Esophagus muscularis mucosa (tissue), 3 donors: ENCODE measurements around the gene PHF2.

Source experiments
- CTCF ChIP-seq, 3 experiments: fragments of 200-600 bp in 2 of 3; fragments of 450-650 bp in 1 of 3; sonication (generic) in 2 of 3; IDR thresholded peaks; one replicate each; pipeline ENCODE4 v1.5.1; 2017 to 2019; ENCODE audit warnings: antibody characterized with exemption in 3 of 3, mild to moderate bottlenecking in 2 of 3, moderate library complexity in 1 of 3
- POLR2A ChIP-seq: fragments of 450-650 bp; IDR thresholded peaks from one replicate; pipeline ENCODE4 v1.6.1; 2017; ENCODE audit warnings: antibody characterized with exemption, moderate library complexity, mild to moderate bottlenecking, low read depth
- POLR2AphosphoS5 ChIP-seq, 2 donors: sonication (generic); formaldehyde crosslinking; IDR thresholded peaks; one replicate each; pipeline ENCODE4 v1.6.1; 2017; ENCODE audit warnings: antibody characterized with exemption in 2 of 2

GRCh38 chr9:93698140-93698908 is 121.9 kb downstream of the PHF2 start:
- no peak for TF ChIP-seq POLR2AphosphoS5 (IDR thresholded peaks at IDR 0.05)
- no peak for TF ChIP-seq POLR2A
- TF ChIP-seq CTCF (IDR thresholded peaks at IDR 0.05) = no peak
